ENCODE results near the gene FBXO42.
"Not testable (repeated sequence)": the region's sequence is repeated elsewhere in the genome, so short reads cannot be mapped to it uniquely, and the experiment has no call there.

The FBXO42 gene

GRCh38 chr1:16250524-16251251 lies 101.6 kb downstream of the FBXO42 start:
- DNase-seq = no peak
- in situ Hi-C loops (cut with HindIII; ENCODE audit: low pct_ligation_motif_present, low pct_unique_long_range_greater_than_20kb, low sequenced_read_pairs) = no loop called here

- no peak for DNase-seq
- in situ Hi-C loops (cut with HindIII; ENCODE audit: low pct_ligation_motif_present, low pct_unique_long_range_greater_than_20kb, low sequenced_read_pairs) = no loop called here
These were observed 102.6 kb downstream of the FBXO42 start for GRCh38 chr1:16249596-16250241.

GRCh38 chr1:16248603-16249516 lies 103.4 kb downstream of the FBXO42 start:
- DNase-seq = peak; percentile 56
- in situ Hi-C loops (cut with HindIII; ENCODE audit: low pct_ligation_motif_present, low pct_unique_long_range_greater_than_20kb, low sequenced_read_pairs) = no loop called here

- no peak for DNase-seq
- in situ Hi-C loops (cut with HindIII; ENCODE audit: low pct_ligation_motif_present, low pct_unique_long_range_greater_than_20kb, low sequenced_read_pairs) = no loop called here
These were observed 104.3 kb downstream of the FBXO42 start for GRCh38 chr1:16248007-16248436.

- in situ Hi-C loops (cut with HindIII; ENCODE audit: low pct_ligation_motif_present, low pct_unique_long_range_greater_than_20kb, low sequenced_read_pairs) = no loop called here
- DNase-seq = no peak
These were observed 104.8 kb downstream of the FBXO42 start for GRCh38 chr1:16247441-16247840.

- no peak for DNase-seq
- in situ Hi-C loops (cut with HindIII; ENCODE audit: low pct_ligation_motif_present, low pct_unique_long_range_greater_than_20kb, low sequenced_read_pairs) = no loop called here
These were observed 105.3 kb downstream of the FBXO42 start for GRCh38 chr1:16246961-16247360.

GRCh38 chr1:16246239-16246638 lies 106.0 kb downstream of the FBXO42 start:
- in situ Hi-C loops (cut with HindIII; ENCODE audit: low pct_ligation_motif_present, low pct_unique_long_range_greater_than_20kb, low sequenced_read_pairs); DNase-seq: not testable (repeated sequence)

GRCh38 chr1:16245476-16246196 lies 106.6 kb downstream of the FBXO42 start:
- in situ Hi-C loops (cut with HindIII; ENCODE audit: low pct_ligation_motif_present, low pct_unique_long_range_greater_than_20kb, low sequenced_read_pairs) = no loop called here
- no peak for DNase-seq

- in situ Hi-C loops (cut with HindIII; ENCODE audit: low pct_ligation_motif_present, low pct_unique_long_range_greater_than_20kb, low sequenced_read_pairs) = no loop called here
- no peak for DNase-seq
These were observed 107.5 kb downstream of the FBXO42 start for GRCh38 chr1:16244650-16245285.

- in situ Hi-C loops (cut with HindIII; ENCODE audit: low pct_ligation_motif_present, low pct_unique_long_range_greater_than_20kb, low sequenced_read_pairs) = no loop called here
- DNase-seq = peak; percentile 75
These were observed 108.2 kb downstream of the FBXO42 start for GRCh38 chr1:16243936-16244649.

- in situ Hi-C loops (cut with HindIII; ENCODE audit: low pct_ligation_motif_present, low pct_unique_long_range_greater_than_20kb, low sequenced_read_pairs) = no loop called here
- no peak for DNase-seq
These were observed 109.1 kb downstream of the FBXO42 start for GRCh38 chr1:16243215-16243610.

GRCh38 chr1:16242556-16243214 lies 109.6 kb downstream of the FBXO42 start:
- no peak for DNase-seq
- in situ Hi-C loops (cut with HindIII; ENCODE audit: low pct_ligation_motif_present, low pct_unique_long_range_greater_than_20kb, low sequenced_read_pairs) = no loop called here

GRCh38 chr1:16241221-16241708 lies 111.0 kb downstream of the FBXO42 start:
- no peak for DNase-seq
- in situ Hi-C loops (cut with HindIII; ENCODE audit: low pct_ligation_motif_present, low pct_unique_long_range_greater_than_20kb, low sequenced_read_pairs) = no loop called here

- in situ Hi-C loops (cut with HindIII; ENCODE audit: low pct_ligation_motif_present, low pct_unique_long_range_greater_than_20kb, low sequenced_read_pairs) = no loop called here
These were observed 112.2 kb downstream of the FBXO42 start for GRCh38 chr1:16239972-16240491.

GRCh38 chr1:16237343-16237830 lies 114.9 kb downstream of the FBXO42 start:
- in situ Hi-C loops (cut with HindIII; ENCODE audit: low pct_ligation_motif_present, low pct_unique_long_range_greater_than_20kb, low sequenced_read_pairs) = no loop called here
- DNase-seq = no peak

More at GRCh38 chr1:16239972-16240491, 112.2 kb downstream of the FBXO42 start:
- no peak for DNase-seq

GRCh38 chr1:16236511-16237342 lies 115.6 kb downstream of the FBXO42 start, which contains the start of gene CPLANE2:
TSS of gene CPLANE2 (minus strand) at chr1:16237183. CDS start at chr1:16236742, 441 bp downstream.
- in situ Hi-C loops (cut with HindIII; ENCODE audit: low pct_ligation_motif_present, low pct_unique_long_range_greater_than_20kb, low sequenced_read_pairs) = no loop called here
- peak; percentile 90 for DNase-seq
